HTR-8/SVneo (cell line): Measurements from ENCODE around the gene F2RL3.

ENCODE experiments used
- DNase-seq: peaks from one replicate; pipeline ENCODE4 v3.0.0; 2011; ENCODE audit warnings: low spot score, mixed read lengths; ENCODE audit not compliant: insufficient read length
- FAIRE-seq: peaks from 2 replicates; lab custom pipeline; 2011; peaks lifted over from hg19 to GRCh38; lab: Jason Lieb, UNC

F2RL3 gene

GRCh38 chr19:16888629-16889365, at the start of gene F2RL3:
F2RL3 (plus strand) TSS chr19:16888999; CDS start chr19:16889190, 191 bp downstream.
- DNase-seq (no peak), FAIRE-seq (no peak)

- FAIRE-seq = no peak
- no peak for DNase-seq
Observed at GRCh38 chr19:16841391-16841926, 47.3 kb upstream of the F2RL3 start.

- FAIRE-seq = no peak
Observed at GRCh38 chr19:16846901-16847300, 41.9 kb upstream of the F2RL3 start.

GRCh38 chr19:16847430-16847829, 41.4 kb upstream of the F2RL3 start:
- DNase-seq (no peak), FAIRE-seq (no peak)

More at GRCh38 chr19:16846901-16847300, 41.9 kb upstream of the F2RL3 start:
- DNase-seq = no peak

- no peak for DNase-seq
- FAIRE-seq = no peak
Observed at GRCh38 chr19:16849168-16849567, 39.6 kb upstream of the F2RL3 start.

- no peak for FAIRE-seq
Observed at GRCh38 chr19:16850133-16850532, 38.7 kb upstream of the F2RL3 start.

GRCh38 chr19:16851031-16851712, 37.6 kb upstream of the F2RL3 start:
- DNase-seq (peak; percentile 28), FAIRE-seq (peak; percentile 57)

More at GRCh38 chr19:16850133-16850532, 38.7 kb upstream of the F2RL3 start:
- no peak for DNase-seq

- FAIRE-seq (no peak), DNase-seq (no peak)
Observed at GRCh38 chr19:16853066-16853465, 35.7 kb upstream of the F2RL3 start.

- FAIRE-seq (no peak), DNase-seq (no peak)
Observed at GRCh38 chr19:16856091-16856490, 32.7 kb upstream of the F2RL3 start.

- no peak for FAIRE-seq
- DNase-seq = no peak
Observed at GRCh38 chr19:16859626-16860025, 29.2 kb upstream of the F2RL3 start.

- no peak for FAIRE-seq
Observed at GRCh38 chr19:16860118-16860517, 28.7 kb upstream of the F2RL3 start.

GRCh38 chr19:16861011-16861410, 27.8 kb upstream of the F2RL3 start:
- FAIRE-seq (no peak), DNase-seq (no peak)

More at GRCh38 chr19:16860118-16860517, 28.7 kb upstream of the F2RL3 start:
- no peak for DNase-seq

- FAIRE-seq (no peak), DNase-seq (no peak)
Observed at GRCh38 chr19:16861834-16862233, 27.0 kb upstream of the F2RL3 start.

GRCh38 chr19:16862826-16863415, 25.9 kb upstream of the F2RL3 start:
- FAIRE-seq = no peak
- no peak for DNase-seq

GRCh38 chr19:16867211-16867610, 21.6 kb upstream of the F2RL3 start:
- FAIRE-seq (no peak), DNase-seq (no peak)

GRCh38 chr19:16868423-16869130, 20.2 kb upstream of the F2RL3 start:
- no peak for FAIRE-seq

GRCh38 chr19:16869331-16869972, 19.3 kb upstream of the F2RL3 start:
- FAIRE-seq (no peak), DNase-seq (no peak)

More at GRCh38 chr19:16868423-16869130, 20.2 kb upstream of the F2RL3 start:
- no peak for DNase-seq

GRCh38 chr19:16871871-16872270, 16.9 kb upstream of the F2RL3 start:
- DNase-seq (no peak), FAIRE-seq (no peak)

- no peak for FAIRE-seq
Observed at GRCh38 chr19:16872728-16873127, 16.1 kb upstream of the F2RL3 start.

GRCh38 chr19:16873594-16873993, 15.2 kb upstream of the F2RL3 start:
- FAIRE-seq = no peak
- no peak for DNase-seq

More at GRCh38 chr19:16872728-16873127, 16.1 kb upstream of the F2RL3 start:
- no peak for DNase-seq
